ENCODE measurements around the gene FASLG. TPM values are rescaled to one million over a fixed set of nuclear protein-coding genes. Genes with fewer than 3 reads are reported as not detected.

Gene FASLG
- total RNA-seq, 1 experiment from 2014 or later: not detected

DNA sequence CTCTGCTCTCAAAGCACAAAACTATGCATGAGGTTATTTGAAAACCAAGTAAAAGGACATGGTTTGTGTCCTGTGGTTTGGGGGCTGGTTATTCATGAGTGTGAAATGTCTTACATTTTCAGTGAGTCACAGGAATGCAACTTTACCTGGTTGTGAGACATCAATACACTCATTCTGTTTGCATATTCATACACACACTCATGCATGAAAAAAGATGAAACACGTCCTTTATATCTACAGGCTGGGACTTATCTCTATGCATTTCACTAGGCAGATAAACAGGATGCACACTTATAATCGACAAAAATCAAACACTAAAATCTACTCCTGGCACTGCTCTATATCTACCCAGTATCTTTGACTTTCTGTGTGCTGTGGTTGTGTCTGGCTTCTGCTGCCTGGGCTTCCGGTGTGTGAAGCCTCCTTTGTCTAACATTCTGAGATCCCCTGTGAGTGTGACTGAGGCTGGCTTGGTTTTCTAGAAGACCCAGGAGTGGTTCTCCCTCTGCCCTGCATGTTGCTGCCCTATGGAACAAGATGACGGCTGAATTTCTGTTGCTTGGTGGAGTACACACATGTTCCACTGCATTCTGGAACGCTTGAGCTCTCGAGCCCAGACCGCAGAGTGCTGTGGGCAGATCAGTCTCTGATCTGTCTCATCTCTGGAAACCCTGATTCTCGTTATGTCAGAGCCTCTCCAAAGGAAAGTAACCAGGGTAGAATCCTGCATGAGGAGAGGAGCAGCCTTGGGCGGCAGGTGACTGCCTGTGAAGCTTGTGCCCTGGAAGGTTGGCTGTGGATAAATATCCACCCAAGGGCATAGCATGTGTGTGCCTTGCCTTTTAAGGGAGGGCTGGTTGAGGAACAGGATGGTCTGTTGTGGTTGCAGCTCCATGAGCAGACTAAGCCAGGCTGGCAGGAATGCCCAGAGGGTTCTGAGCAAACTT, 19.7 kb upstream of the FASLG start:
- Histone ChIP-seq H3K27ac (ENCODE audit: low read depth, low read length, poor library complexity, severe bottlenecking) (no peak overlapping the region), H3K4me1 (ENCODE audit: insufficient read depth, low read length, poor library complexity, severe bottlenecking) (no peaks in the 10 kb centered on the region), H3K4me3 (ENCODE audit: low read depth, low read length, poor library complexity, severe bottlenecking) (no peak overlapping the region), H3K27me3 (replicated peaks; ENCODE audit: insufficient read depth, low read depth, low read length, poor library complexity) (no peaks in the 10 kb centered on the region), H3K36me3 (ENCODE audit: insufficient read depth, low read length, poor library complexity, severe bottlenecking) (no peaks in the 10 kb centered on the region), H3K9me3 (ENCODE audit: low read depth, low read length, poor library complexity, severe bottlenecking) (no peaks in the 10 kb centered on the region)
- intact Hi-C loops (cut with micrococcal nuclease; ENCODE audit: unreplicated experiment): no loop called here
- ChIA-PET POLR2A (ENCODE audit: low non-redundant PET) (no interaction called here), CTCF (no interaction called here)
- BruUV-seq (replicated peaks): no TSS peak
- no peak for DNase-seq (ENCODE audit: low spot score)
- no peak for TF ChIP-seq EZH2 (IDR thresholded peaks at IDR 0.05; ENCODE audit: borderline replicate concordance, low read depth, low read length, poor library complexity, severe bottlenecking)
- TF ChIP-seq, protein P1, sequence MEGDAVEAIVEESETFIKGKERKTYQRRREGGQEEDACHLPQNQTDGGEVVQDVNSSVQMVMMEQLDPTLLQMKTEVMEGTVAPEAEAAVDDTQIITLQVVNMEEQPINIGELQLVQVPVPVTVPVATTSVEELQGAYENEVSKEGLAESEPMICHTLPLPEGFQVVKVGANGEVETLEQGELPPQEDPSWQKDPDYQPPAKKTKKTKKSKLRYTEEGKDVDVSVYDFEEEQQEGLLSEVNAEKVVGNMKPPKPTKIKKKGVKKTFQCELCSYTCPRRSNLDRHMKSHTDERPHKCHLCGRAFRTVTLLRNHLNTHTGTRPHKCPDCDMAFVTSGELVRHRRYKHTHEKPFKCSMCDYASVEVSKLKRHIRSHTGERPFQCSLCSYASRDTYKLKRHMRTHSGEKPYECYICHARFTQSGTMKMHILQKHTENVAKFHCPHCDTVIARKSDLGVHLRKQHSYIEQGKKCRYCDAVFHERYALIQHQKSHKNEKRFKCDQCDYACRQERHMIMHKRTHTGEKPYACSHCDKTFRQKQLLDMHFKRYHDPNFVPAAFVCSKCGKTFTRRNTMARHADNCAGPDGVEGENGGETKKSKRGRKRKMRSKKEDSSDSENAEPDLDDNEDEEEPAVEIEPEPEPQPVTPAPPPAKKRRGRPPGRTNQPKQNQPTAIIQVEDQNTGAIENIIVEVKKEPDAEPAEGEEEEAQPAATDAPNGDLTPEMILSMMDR (conservative IDR thresholded peaks at IDR 0.05; ENCODE audit: low read depth, low read length): no peak

DNA sequence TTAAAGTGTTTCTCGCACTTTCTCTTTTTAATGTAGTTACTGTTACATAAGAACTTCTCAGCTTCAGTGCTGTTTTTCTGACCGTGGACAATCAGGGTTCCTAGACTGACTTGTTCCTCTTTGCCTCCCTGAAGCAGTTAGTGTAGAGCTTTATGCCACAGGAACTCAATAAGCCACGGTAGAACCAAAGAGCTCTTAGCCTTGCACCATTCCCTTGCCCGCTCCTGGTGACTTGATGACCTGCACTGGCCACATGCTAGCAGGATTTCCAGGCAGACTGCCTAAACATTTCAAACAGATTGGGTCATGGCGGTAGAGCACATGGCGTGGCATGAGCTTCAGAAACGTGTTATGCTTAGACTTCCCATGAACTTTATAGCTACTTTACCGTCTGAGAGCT, 18.8 kb upstream of the FASLG start:
- CTCF ChIA-PET: no interaction called here
- no peak overlapping the region for H3K4me3 ChIP-seq (ENCODE audit: low read depth, low read length, poor library complexity, severe bottlenecking)
- no peak for DNase-seq (ENCODE audit: low spot score)

DNA sequence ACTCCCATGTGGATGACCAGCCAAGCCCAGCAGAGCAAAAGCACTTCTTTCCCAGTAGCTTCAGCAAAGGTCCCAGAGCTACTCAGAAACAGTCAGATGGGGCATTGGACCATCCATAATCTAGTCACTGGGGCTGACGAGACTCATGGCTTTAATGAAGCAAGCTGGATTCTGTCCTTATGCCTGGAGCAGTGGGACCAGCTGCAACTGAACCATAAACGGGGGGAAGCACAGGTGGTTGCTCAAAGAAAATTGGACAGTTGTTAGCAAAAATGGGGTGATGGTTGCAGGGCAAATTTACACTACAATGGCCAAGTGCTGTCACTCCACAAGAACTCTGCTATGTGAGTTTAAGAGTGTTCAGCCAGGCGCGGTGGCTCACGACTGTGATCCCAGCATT, 17.4 kb upstream of the FASLG start:
- ChIA-PET CTCF (no interaction called here), POLR2A (ENCODE audit: low non-redundant PET) (no interaction called here)
- Histone ChIP-seq H3K36me3 (ENCODE audit: insufficient read depth, low read length, poor library complexity, severe bottlenecking) (no peaks in the 10 kb centered on the region), H3K9me3 (ENCODE audit: low read depth, low read length, poor library complexity, severe bottlenecking) (no peaks in the 10 kb centered on the region), H3K4me3 (ENCODE audit: low read depth, low read length, poor library complexity, severe bottlenecking) (no peak overlapping the region), H3K4me1 (ENCODE audit: insufficient read depth, low read length, poor library complexity, severe bottlenecking) (no peaks in the 10 kb centered on the region), H3K27ac (ENCODE audit: low read depth, low read length, poor library complexity, severe bottlenecking) (no peak overlapping the region), H3K27me3 (replicated peaks; ENCODE audit: insufficient read depth, low read depth, low read length, poor library complexity) (no peaks in the 10 kb centered on the region)
- intact Hi-C loops (cut with micrococcal nuclease; ENCODE audit: unreplicated experiment): no loop called here
- DNase-seq (ENCODE audit: low spot score): no peak
- BruUV-seq (replicated peaks): no TSS peak
- TF ChIP-seq, protein P1 (conservative IDR thresholded peaks at IDR 0.05; ENCODE audit: low read depth, low read length): no peak

More for the DNA sequence above, 18.8 kb upstream of the FASLG start:
- H3K4me1 ChIP-seq (ENCODE audit: insufficient read depth, low read length, poor library complexity, severe bottlenecking): no peaks in the 10 kb centered on the region
- no peak overlapping the region for H3K27ac ChIP-seq (ENCODE audit: low read depth, low read length, poor library complexity, severe bottlenecking)
- TF ChIP-seq, protein P1 (conservative IDR thresholded peaks at IDR 0.05; ENCODE audit: low read depth, low read length): no peak
- no peak for TF ChIP-seq EZH2 (IDR thresholded peaks at IDR 0.05; ENCODE audit: borderline replicate concordance, low read depth, low read length, poor library complexity, severe bottlenecking)
- POLR2A ChIA-PET (ENCODE audit: low non-redundant PET): no interaction called here
- H3K27me3 ChIP-seq (replicated peaks; ENCODE audit: insufficient read depth, low read depth, low read length, poor library complexity): no peaks in the 10 kb centered on the region
- no peaks in the 10 kb centered on the region for H3K9me3 ChIP-seq (ENCODE audit: low read depth, low read length, poor library complexity, severe bottlenecking)
- no TSS peak for BruUV-seq (replicated peaks)
- no peaks in the 10 kb centered on the region for H3K36me3 ChIP-seq (ENCODE audit: insufficient read depth, low read length, poor library complexity, severe bottlenecking)
- intact Hi-C loops (cut with micrococcal nuclease; ENCODE audit: unreplicated experiment): no loop called here
